Inflammatory macrophage treated with lipopolysaccharide for 4 hours (primary cell): Measurements from ENCODE around the gene LGR5.
"Not testable (repeated sequence)": the region's sequence is repeated elsewhere in the genome, so short reads cannot be mapped to it uniquely, and the experiment has no call there.

Experiments used
- DNase-seq: peaks from one replicate; pipeline ENCODE4 v3.0.0-alpha.2; 2020

LGR5 gene

DNA sequence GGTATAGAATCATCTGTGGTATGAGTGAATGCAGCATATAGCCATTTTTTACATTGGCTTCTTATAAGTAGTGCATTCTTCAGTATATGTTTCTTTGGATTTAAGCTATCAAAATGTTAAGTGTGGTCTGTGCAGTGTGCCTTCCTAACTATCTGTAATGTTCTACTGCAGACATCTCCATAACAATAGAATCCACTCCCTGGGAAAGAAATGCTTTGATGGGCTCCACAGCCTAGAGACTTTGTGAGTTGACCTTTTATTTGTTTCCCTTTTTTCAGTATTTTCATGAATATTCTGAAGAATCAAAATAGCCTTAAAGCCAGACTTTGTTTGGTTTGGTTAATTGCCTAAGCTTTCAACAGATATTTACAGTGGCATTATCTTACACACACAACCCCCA lies 116.8 kb downstream of the LGR5 start:
- no peak for DNase-seq

- no peak for DNase-seq
Measured at GRCh38 chr12:71556875-71557274, 117.3 kb downstream of the LGR5 start.

GRCh38 chr12:71558445-71558844 lies 118.8 kb downstream of the LGR5 start:
- DNase-seq, result no peak

- no peak for DNase-seq
Measured at GRCh38 chr12:71562676-71563595, 123.3 kb downstream of the LGR5 start.

DNA sequence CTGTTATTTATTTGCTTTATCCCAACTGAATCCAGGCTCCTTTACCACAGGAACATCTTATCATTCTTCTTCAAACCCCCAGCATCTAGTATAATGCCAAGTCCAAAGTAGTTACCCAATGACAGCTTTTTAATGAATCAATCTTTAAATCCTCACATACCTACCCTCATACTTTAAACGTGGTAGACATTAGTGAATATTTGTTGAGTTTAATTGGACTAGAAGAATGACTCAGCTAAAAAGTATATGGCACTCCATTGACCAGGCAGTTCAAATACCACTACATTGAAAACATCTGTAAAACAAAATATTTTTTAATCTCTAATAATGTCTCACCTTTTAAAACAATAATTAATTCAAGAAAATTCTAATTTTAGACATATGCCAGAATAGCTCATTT lies 125.9 kb downstream of the LGR5 start:
- no peak for DNase-seq

DNA sequence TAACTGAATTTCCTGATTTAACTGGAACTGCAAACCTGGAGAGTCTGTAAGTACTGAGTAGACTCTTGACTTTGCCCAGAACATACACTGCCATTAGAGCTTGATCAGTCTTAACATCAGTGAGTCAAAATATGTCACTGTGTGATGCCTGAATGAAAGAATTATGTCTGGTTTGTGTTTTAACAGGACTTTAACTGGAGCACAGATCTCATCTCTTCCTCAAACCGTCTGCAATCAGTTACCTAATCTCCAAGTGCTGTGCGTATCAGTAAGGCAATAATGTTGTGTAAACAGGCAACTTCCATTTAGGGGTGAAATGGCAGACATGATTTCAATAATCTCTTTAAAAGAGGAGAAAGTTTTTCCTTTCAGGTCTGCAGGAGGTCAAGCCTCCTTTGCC lies 127.1 kb downstream of the LGR5 start:
- DNase-seq, result peak; percentile 3

GRCh38 chr12:71567537-71567936 lies 127.9 kb downstream of the LGR5 start:
- peak; percentile 15 for DNase-seq

GRCh38 chr12:71569885-71570284 lies 130.3 kb downstream of the LGR5 start:
- DNase-seq, result not testable (repeated sequence)

DNA sequence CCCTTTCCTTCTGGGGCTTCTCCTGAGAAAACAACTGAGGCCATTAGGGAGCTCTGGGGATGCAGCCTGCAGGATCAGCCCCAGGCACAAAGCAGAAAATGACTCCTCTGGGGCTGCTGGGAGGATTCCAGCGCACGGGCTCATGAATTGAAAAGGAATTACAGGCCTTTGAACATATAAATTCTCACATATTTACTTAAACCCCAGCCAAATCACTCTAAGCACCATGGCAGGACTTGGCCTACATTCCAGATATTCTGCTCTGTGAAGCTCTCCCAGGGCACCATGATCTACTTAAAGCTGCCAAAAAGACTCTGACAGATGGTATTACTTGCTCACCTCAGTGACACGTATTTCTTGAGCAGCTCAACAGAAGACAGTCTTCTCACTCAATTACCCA lies 136.9 kb downstream of the LGR5 start:
- DNase-seq, result no peak

DNA sequence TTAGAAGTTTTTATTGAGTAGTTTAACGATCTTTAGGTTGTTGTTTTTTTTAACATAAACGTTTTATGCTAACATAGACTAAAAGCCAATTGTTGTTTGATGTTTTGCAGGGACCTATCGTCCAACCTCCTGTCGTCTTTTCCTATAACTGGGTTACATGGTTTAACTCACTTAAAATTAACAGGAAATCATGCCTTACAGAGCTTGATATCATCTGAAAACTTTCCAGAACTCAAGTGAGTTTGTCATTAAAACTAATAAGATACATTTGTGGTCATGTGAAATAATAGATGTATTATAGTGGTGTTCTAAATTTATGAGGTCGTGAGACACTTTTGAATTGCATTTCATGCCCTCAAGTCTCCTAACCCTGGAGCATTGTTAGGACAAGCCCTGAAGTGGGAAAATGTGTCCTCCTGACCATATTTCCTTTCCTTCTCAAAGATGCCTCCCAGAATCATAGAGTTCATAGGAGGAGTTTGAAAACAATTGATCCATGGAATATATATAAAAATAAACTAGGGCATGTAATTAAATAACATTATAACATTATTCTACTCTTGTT lies 139.2 kb downstream of the LGR5 start:
- no peak for DNase-seq

DNA sequence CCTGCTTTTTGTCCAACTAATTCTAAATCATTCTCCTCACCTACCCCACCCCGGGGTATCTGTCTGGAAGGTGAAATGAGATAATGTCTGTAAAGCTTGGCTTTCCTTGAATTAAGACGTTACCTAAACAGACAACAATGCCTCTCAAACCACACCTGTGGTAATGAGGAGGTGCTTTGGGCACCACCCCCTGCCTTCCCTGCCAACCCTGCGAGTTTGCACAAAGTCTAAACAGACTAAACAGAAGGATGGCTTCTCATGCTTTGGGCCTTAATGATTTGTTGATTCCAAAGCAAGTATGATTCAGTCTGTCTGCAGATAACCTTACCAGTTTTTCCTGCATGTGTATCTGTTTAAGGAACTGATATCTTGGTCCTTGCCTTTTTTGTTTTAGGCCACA lies 141.6 kb downstream of the LGR5 start:
- no peak for DNase-seq

- no peak for DNase-seq
Measured at GRCh38 chr12:71582925-71583324, 143.3 kb downstream of the LGR5 start.

GRCh38 chr12:71584356-71584755 lies 144.8 kb downstream of the LGR5 start:
- no peak for DNase-seq

- DNase-seq, result no peak
Measured at GRCh38 chr12:71585218-71585617, 145.6 kb downstream of the LGR5 start.

GRCh38 chr12:71587012-71587411 lies 147.4 kb downstream of the LGR5 start:
- DNase-seq, result no peak

DNA sequence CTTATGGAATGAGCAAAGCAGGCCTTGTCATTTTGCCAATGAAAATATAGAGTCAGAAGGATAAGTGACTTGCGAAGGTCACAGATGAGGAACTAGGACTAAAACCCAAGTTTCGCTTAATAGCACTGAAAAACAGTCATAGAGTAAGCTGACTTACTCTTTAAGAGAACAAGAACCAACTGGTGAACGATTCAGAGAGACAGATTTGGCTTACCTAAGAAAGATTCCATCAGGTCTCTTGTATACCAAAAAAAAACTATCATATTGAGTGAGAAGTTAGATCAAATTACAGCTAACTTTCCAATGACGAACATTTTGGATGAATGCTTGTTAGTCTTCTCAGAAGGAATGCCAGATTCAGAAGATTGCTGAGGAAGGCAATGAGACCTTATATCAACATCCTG lies 149.9 kb downstream of the LGR5 start:
- no peak for DNase-seq

GRCh38 chr12:71591601-71592000 lies 152.0 kb downstream of the LGR5 start:
- DNase-seq, result no peak

GRCh38 chr12:71592841-71593240 lies 153.2 kb downstream of the LGR5 start:
- DNase-seq, result no peak

GRCh38 chr12:71594214-71594948 lies 154.8 kb downstream of the LGR5 start:
- no peak for DNase-seq

- no peak for DNase-seq
Measured at GRCh38 chr12:71599210-71599609, 159.6 kb downstream of the LGR5 start.

- DNase-seq, result no peak
Measured at GRCh38 chr12:71601546-71601945, 161.9 kb downstream of the LGR5 start.

DNA sequence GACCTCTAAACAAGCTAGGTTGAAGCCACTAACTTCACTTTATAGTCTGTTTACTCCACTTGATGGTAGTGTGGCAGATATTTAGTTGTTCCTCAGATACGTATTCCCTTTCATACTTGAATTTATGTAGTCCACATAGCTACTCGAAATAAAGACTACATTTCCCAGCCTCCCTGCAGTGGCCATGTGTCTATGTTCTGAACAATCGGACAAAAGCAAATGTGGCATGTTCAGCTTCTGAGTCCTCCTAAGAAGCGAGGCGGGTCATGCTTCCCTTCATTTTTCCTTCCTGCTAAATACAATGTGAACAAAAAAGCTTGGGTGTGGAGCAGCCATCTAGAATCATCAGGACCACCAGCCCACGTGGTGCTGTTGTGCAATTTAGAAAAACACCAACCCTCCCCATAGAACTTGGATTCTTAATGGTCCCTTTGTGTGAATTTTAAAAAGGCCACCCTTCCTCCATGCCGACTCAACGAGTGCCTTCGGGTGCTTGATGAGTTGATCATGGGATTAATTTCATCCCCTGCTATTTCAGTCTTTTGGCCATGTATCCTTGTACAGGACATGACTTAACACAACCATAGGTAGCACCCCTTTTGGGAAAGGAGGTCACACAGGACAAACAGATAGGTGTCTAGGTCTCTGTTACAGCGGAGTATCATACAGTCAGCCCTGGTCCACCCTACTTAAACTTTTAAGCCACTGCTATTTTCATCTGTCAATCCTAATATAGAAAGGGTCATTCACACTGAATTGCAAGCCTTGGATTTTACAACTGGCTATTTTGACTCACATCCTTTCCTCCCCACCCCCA lies 163.4 kb downstream of the LGR5 start:
- DNase-seq, result no peak

DNA sequence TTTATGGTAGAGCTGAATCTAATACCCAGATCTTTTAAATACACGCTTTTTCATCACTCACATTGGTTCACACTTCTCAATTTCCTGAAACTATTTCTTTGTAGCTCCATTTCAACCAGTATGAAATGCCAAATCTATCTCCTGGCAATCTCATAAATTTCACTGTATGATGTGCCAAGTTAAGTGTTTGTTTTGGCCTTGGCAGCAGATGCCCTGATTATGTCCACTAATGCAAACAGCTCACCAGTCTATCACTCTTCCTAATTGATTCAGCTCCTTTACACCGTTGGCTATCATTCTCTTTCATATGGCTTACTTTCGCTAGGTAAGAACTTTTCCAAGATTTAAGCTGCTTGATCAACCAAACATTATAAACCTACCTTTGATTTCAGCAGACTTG lies 165.4 kb downstream of the LGR5 start:
- no peak for DNase-seq
